Peyer's patch (tissue), 4 donors: Measurements from ENCODE around the gene MED14. TPM values are rescaled to one million over a fixed set of nuclear protein-coding genes. Genes with fewer than 3 reads are reported as not detected.
A peak's percentile ranks its signal among the peaks of the same experiment; 100 is the strongest.

Source experiments
- DNase-seq, 3 donors: peaks; one replicate each; pipeline ENCODE4 v3.0.0-alpha.2; 2017 to 2019
- H3K27ac ChIP-seq, 4 donors: fragments of 200-600 bp; sonication (generic); one replicate each; pipeline ENCODE4 v1.5.1; 2016 to 2019
- H3K27me3 ChIP-seq, 2 donors: fragments of 200-600 bp; sonication (generic); one replicate each; pipeline ENCODE4 v1.5.1; 2019
- H3K36me3 ChIP-seq, 3 donors: fragments of 200-600 bp; sonication (generic); one replicate each; pipeline ENCODE4 v1.5.1; 2016 to 2019
- H3K4me1 ChIP-seq, 4 donors: fragments of 200-600 bp; sonication (generic); one replicate each; pipeline ENCODE4 v1.5.1; 2016 to 2019
- H3K4me3 ChIP-seq, 4 donors: fragments of 200-600 bp; sonication (generic); 1 replicate in 3 of 4; 2 replicates in 1 of 4; pipeline ENCODE4 v1.5.1; 2016 to 2019; ENCODE audit warnings: mild to moderate bottlenecking in 1 of 4
- H3K9me3 ChIP-seq, 4 donors: fragments of 200-600 bp; sonication (generic); one replicate each; pipeline ENCODE4 v1.5.1; 2016 to 2019; ENCODE audit warnings: mild to moderate bottlenecking in 1 of 4
- CTCF ChIP-seq, 6 experiments: fragments of 450-650 bp in 4 of 6; fragments of 200-600 bp in 2 of 6; sonication (generic) in 1 of 6; IDR thresholded peaks; one replicate each; pipeline ENCODE4 v1.5.1; 2017 to 2019; ENCODE audit warnings: antibody characterized with exemption in 6 of 6, mild to moderate bottlenecking in 3 of 6, moderate library complexity in 1 of 6
- POLR2A ChIP-seq, 2 donors: fragments of 450-650 bp; IDR thresholded peaks; one replicate each; pipeline ENCODE4 v1.5.1; 2017; ENCODE audit warnings: antibody characterized with exemption in 2 of 2, mild to moderate bottlenecking in 2 of 2, moderate library complexity in 2 of 2
- total RNA-seq, 4 donors: library from RNA; depleted of rRNA; stranded (reverse); fragments of >200 nt; gene quantifications; one replicate each; pipeline ENCODE4 v1.1.0, GENCODE V29; 2016

Gene MED14
- total RNA-seq, 4 donors from 2014 or later: 33.8 to 98.1 (median 83.2) TPM

- no peaks in the 10 kb centered on the region for H3K27me3 ChIP-seq
- H3K4me1 ChIP-seq: no peaks in the 10 kb centered on the region
- H3K36me3 ChIP-seq: peaks cover 0 to 36% (median 0%) of the 10 kb centered on the region in 3 donors
- no peaks in the 10 kb centered on the region for H3K9me3 ChIP-seq
- TF ChIP-seq POLR2A (IDR thresholded peaks at IDR 0.05) (no peak), CTCF (IDR thresholded peaks at IDR 0.05) (no peak)
- H3K27ac ChIP-seq: no peak overlapping the region
- H3K4me3 ChIP-seq: no peak overlapping the region
- DNase-seq: no peak
Measured at GRCh38 chrX:40685362-40685918, 49.9 kb downstream of the MED14 start.

GRCh38 chrX:40684092-40684491, 51.2 kb downstream of the MED14 start:
- Histone ChIP-seq H3K36me3 (peaks cover 0 to 45% (median 0%) of the 10 kb centered on the region in 3 donors), H3K27me3 (no peaks in the 10 kb centered on the region), H3K4me1 (no peaks in the 10 kb centered on the region), H3K4me3 (no peak overlapping the region), H3K9me3 (no peaks in the 10 kb centered on the region), H3K27ac (no peak overlapping the region)
- DNase-seq: no peak
- TF ChIP-seq CTCF (IDR thresholded peaks at IDR 0.05) (no peak), POLR2A (IDR thresholded peaks at IDR 0.05) (no peak)

- H3K9me3 ChIP-seq: no peaks in the 10 kb centered on the region
- no peak for TF ChIP-seq POLR2A (IDR thresholded peaks at IDR 0.05)
- no peak for TF ChIP-seq CTCF (IDR thresholded peaks at IDR 0.05)
- H3K27ac ChIP-seq: no peak overlapping the region
- no peak overlapping the region for H3K4me3 ChIP-seq
- peaks cover 0 to 45% (median 0%) of the 10 kb centered on the region in 3 donors for H3K36me3 ChIP-seq
- no peaks in the 10 kb centered on the region for H3K27me3 ChIP-seq
- DNase-seq: no peak
- no peaks in the 10 kb centered on the region for H3K4me1 ChIP-seq
Measured at GRCh38 chrX:40683245-40683644, 52.1 kb downstream of the MED14 start.

- TF ChIP-seq POLR2A (IDR thresholded peaks at IDR 0.05) (no peak), CTCF (IDR thresholded peaks at IDR 0.05) (no peak)
- Histone ChIP-seq H3K9me3 (no peaks in the 10 kb centered on the region), H3K27ac (no peak overlapping the region), H3K4me3 (no peak overlapping the region), H3K36me3 (peaks cover 0 to 52% (median 0%) of the 10 kb centered on the region in 3 donors), H3K27me3 (no peaks in the 10 kb centered on the region), H3K4me1 (no peaks in the 10 kb centered on the region)
- DNase-seq: no peak
Measured at GRCh38 chrX:40671126-40671525, 64.2 kb downstream of the MED14 start.

GRCh38 chrX:40663880-40664630, 71.3 kb downstream of the MED14 start:
- Histone ChIP-seq H3K4me1 (no peaks in the 10 kb centered on the region), H3K36me3 (peaks cover 0 to 56% (median 0%) of the 10 kb centered on the region in 3 donors), H3K27ac (no peak overlapping the region), H3K27me3 (no peaks in the 10 kb centered on the region), H3K4me3 (no peak overlapping the region), H3K9me3 (no peaks in the 10 kb centered on the region)
- no peak for TF ChIP-seq POLR2A (IDR thresholded peaks at IDR 0.05)
- TF ChIP-seq CTCF (IDR thresholded peaks at IDR 0.05): peak in 1 of 6 experiments; percentile 10
- DNase-seq: no peak
